ENCODE results near the gene SPAG6. TPM values are rescaled to one million over a fixed set of nuclear protein-coding genes. Genes with fewer than 3 reads are reported as not detected.

Gene SPAG6
- total RNA-seq, 1 donor from 2014 or later = not detected

GRCh38 chr10:22433875-22434274, 88.6 kb downstream of the SPAG6 start:
- H3K4me3 ChIP-seq (ENCODE audit: low read depth, low read length) = no peak overlapping the region
- TF ChIP-seq CTCF (conservative IDR thresholded peaks at IDR 0.05; ENCODE audit: low read depth, low read length) = no peak
- peak; percentile 91 for DNase-seq (ENCODE audit: low read depth)

GRCh38 chr10:22434521-22434920, 89.2 kb downstream of the SPAG6 start:
- H3K4me3 ChIP-seq (ENCODE audit: low read depth, low read length) = no peak overlapping the region
- DNase-seq (ENCODE audit: low read depth) = no peak
- no peak for TF ChIP-seq CTCF (conservative IDR thresholded peaks at IDR 0.05; ENCODE audit: low read depth, low read length)

- H3K4me3 ChIP-seq (ENCODE audit: low read depth, low read length) = no peak overlapping the region
- DNase-seq (ENCODE audit: low read depth) = no peak
These were observed 90.4 kb downstream of the SPAG6 start for GRCh38 chr10:22435650-22436049.

GRCh38 chr10:22436526-22436892, 91.2 kb downstream of the SPAG6 start:
- no peak for DNase-seq (ENCODE audit: low read depth)
- TF ChIP-seq CTCF (conservative IDR thresholded peaks at IDR 0.05; ENCODE audit: low read depth, low read length) = peak; percentile 3
- peak overlapping the region; percentile 66 for H3K4me3 ChIP-seq (ENCODE audit: low read depth, low read length)

More at GRCh38 chr10:22435650-22436049, 90.4 kb downstream of the SPAG6 start:
- TF ChIP-seq CTCF (conservative IDR thresholded peaks at IDR 0.05; ENCODE audit: low read depth, low read length) = no peak

- DNase-seq (ENCODE audit: low read depth) = peak; percentile 35
These were observed 91.8 kb downstream of the SPAG6 start for GRCh38 chr10:22436893-22437619.

GRCh38 chr10:22437620-22438588, 92.6 kb downstream of the SPAG6 start:
- DNase-seq (ENCODE audit: low read depth) = no peak
- TF ChIP-seq CTCF (conservative IDR thresholded peaks at IDR 0.05; ENCODE audit: low read depth, low read length) = no peak
- peak overlapping the region; percentile 66 for H3K4me3 ChIP-seq (ENCODE audit: low read depth, low read length)

More at GRCh38 chr10:22436893-22437619, 91.8 kb downstream of the SPAG6 start:
- H3K4me3 ChIP-seq (ENCODE audit: low read depth, low read length) = peak overlapping the region; percentile 66
- TF ChIP-seq CTCF (conservative IDR thresholded peaks at IDR 0.05; ENCODE audit: low read depth, low read length) = no peak
